Stimulated activated CD8-positive, alpha-beta memory T cell treated with anti-CD3 and anti-CD28 coated beads, Interleukin-2, amount 100 ng/mL, for 48 hours (primary cell): ENCODE measurements around the gene ADH1C.
"Not testable (repeated sequence)": the region's sequence is repeated elsewhere in the genome, so short reads cannot be mapped to it uniquely, and the experiment has no call there.

ENCODE experiments used
- DNase-seq, 2 donors: peaks; one replicate each; pipeline ENCODE4 v3.0.0-alpha.2; 2020; ENCODE audit warnings: low read depth in 2 of 2

The ADH1C gene

DNA sequence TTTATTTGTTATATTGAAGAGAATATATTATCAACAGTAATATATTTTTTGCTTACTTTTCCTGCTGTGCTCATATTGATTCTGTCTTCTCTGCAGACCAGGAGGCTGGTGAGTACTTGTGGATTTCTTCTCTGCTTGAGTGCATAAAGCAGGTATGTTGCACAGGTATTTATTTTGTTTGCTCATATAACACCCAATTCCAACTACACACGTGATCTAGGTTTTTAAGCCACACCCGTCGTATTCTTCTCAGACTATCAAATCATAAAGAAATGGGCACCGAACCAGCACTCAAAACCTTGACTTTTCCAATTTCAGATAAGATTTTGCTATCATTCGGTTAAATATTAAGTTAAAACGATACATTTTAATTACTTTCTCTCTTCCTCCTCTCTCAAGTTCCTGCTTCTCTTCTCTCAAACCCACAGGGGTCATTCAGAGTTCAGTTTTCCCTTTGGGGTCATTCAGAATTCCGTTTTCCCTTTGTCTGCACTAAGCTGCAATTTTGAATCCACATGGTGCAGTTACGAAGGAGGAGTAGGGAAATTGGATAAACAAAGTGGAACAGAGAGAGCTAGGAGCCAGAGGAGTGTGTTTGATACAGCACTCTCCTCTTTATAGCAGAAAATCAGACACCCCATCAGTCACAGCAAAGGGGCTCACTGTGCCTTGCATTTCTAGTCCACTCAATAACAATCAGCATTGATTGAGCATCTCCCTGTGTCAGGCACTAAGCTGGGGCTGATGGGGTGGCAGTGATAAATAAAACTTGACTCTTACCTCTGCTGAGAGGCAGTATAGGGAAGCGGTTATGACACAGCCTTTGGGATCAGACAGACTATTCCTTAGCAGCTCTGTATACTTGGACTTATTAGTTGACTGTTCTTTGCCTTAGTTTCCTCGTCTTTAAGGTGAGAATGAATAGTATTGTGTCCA, at the start of gene ADH1C:
TSS of gene ADH1C (minus strand) at position 145 of the 936 bp plus-strand sequence. CDS start at position 74, 71 bp downstream.
- DNase-seq = no peak

DNA sequence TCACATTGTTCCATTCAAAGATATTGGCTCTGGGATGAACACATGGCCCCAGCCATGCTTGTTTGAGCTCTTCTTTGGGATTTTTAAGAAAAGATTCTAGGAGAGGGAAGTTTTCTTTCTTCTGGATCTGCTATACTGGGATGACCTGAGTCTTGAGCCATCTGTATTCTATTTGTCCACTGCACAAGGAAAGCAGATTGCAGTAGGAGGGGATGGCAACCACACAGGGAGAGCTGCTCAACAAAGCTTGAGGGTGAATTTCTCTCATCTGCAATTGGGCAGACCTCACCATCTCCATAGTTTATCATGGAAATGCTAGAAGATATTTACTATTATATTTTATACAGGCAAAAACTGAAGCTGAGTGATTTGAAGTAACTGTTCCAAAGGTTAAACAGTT, 48.3 kb upstream of the ADH1C start:
- DNase-seq = no peak

DNA sequence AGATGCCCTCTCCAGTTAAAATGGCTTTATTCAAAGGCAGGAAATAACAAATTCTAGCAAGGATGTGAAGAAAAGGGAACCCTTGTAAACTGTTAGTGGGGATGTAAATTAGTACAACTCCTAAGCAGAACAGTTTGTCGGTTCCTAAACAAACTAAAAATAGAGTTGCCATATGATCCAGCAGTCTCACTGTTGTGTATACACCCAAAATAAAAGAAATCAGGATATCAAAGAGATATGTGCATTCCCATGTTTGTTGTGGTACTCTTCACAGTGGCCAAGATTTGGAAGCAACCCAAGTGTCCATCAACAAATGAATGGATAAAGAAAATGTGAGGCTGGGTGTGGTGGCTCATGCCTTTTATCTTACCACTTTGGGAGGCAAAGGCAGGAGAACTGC, 46.5 kb upstream of the ADH1C start:
- DNase-seq = no peak

DNA sequence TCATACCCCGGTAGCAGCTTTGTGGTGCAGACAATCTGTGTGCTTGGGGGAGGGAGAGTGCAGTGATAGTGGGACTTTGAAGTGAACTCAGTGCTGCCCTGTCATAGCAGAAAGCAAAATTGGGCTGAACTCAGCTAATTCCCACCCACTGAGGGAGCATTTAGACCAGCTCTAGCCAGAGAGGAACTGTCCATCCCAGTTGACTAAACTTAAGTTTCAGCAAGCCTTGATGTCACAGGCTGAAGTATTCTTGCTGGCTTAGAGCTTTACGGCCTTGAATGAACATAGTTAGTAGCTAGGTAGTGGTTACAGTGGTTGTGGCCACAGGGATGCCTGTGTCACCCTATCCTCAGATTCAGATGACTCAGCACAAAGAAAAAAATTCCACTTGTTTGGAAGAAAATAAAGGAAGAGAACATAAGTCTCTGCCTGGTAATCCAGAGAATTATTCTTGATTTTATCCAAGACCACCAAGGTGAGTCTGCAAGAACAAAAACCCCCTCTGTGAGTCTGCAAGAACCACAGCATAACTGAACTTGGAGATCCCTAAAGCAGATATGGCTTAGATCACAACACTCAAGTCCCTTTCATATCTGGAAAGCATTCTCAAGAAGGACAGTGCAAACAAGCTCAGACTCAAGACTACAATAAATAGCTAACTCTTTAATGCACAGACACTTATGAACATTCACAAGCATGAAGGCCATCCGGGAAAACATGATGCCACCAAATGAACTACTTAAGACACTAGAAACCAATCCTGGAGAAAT, 43.2 kb upstream of the ADH1C start:
- no peak for DNase-seq

DNA sequence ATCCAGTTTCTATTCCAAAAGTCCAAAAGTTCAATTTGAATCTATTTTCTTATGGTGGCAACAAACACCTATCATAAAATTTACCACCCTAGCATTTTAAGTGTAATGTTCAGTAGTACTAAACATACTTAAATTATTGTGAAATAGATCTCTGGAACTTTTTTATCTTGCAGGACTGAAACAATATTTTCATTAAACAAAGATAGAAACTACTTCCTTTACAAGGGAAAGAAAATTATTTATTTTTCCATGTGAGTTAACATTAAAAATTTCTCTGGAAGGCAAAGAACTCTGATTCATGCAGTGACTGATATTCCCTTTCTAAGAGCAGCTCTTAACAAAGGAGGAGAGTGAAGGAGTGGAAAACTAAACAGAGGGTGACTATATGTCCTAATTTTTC, 42.4 kb upstream of the ADH1C start:
- DNase-seq = no peak

DNA sequence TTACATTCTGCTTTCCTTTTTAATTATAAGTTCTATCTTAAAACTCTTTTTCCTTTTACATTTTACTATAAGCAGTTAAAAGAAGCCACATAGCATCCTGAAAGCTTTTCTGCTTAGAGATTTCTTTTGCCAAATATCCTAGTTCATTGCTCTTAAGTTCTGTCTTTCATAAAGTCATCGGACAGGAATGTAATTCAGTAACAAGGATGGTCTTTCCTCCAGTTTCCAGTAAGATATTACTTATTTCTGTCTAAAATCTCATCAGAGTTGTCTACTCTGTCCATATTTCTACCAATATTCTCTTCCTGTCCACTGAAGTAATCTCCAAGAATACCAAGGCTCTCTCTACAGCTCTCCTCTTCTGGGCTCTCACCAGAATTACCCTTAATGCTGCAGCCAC, 37.5 kb upstream of the ADH1C start:
- no peak for DNase-seq

DNA sequence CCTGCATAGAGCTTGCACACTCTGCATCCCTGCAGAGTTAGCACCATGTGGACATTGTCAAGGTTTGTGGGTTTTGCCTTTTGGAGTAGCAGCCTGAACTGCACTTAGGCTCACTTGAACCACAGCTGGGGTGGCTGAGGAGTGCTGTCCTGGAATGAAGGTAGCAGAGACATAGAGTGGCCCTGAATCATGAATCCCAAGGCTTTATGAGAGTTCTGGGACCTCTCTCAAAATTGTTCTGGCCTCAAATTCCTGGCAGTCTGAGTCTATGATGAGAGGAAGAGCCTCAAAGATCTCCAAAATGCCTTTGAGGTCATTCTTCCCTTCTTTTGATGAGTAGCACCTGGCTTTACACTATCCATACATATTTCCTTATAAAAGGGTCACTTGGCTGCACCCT, 37.1 kb upstream of the ADH1C start:
- DNase-seq = no peak

DNA sequence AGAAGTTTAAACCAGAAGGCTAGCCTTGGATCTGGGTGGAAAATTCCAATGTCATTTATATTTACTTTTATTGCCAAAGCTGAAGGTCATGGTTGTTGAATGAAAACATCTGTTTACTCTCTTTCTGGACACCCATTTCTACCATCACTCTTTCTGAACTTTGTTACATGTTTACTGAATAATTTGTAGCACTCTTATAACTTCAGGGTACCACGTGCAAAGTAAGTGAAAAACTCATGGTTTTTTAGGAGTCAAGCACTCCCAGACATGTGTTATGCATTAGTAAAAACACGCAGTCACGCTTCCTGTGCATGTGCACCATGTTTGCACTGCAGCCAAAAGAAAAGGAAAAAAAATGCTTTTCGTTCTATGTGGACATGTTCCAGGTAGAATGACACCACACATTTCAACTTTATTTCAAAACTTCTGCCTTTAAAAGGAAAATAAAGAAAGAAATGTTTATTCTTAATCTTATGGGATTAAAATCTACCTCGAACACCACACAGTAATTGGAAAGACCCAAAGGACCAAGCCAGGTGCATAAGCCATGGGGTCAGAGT, 31.4 kb upstream of the ADH1C start:
- no peak for DNase-seq

DNA sequence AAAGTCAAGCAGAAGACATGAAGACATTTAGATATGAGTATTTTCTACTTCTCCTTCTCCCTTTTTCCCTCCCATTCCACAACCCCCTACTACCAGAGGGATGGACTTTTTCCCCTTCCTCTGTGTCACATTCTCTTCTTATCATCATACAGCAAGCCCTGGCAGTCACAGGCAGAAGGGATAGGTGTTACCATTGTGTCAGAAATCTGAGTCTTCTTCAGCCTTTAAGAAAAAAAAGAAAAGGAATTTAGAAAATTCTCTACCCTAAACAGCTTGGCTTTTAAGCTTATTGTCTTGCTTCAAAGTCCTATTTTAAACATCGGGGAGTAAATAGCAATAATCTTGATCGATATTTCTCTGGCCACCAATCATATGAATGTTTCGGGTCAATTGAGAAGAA, 30.9 kb upstream of the ADH1C start:
- no peak for DNase-seq

DNA sequence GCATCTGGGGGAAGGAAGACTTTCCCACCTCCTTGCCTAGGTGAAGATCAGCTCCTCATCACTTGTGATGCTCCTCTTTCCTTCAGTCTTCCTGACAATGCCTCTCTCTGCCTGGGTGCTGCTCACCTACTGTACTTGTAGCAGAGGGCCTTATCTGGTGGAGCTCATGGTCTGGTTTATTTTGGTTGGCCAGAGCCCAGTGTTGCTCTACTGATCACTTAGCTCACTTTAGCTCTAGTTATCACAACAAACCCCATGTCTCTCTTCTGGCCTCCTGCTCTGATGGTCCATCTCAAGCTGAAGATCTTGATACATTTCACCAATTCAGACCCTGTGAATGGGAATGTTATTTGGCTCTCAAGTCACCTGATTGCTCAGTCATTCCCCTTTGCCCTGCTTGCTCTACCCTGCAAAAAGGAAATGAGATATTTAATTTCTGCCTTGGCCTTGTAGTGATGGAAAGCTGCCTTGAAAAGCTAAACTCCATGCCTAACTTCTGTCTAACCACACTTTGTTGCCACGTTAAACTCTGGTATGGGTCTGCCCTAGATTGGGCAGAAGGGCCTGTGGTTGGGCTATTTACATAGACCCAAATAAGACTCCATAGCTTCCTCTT, 30.3 kb upstream of the ADH1C start:
- no peak for DNase-seq

DNA sequence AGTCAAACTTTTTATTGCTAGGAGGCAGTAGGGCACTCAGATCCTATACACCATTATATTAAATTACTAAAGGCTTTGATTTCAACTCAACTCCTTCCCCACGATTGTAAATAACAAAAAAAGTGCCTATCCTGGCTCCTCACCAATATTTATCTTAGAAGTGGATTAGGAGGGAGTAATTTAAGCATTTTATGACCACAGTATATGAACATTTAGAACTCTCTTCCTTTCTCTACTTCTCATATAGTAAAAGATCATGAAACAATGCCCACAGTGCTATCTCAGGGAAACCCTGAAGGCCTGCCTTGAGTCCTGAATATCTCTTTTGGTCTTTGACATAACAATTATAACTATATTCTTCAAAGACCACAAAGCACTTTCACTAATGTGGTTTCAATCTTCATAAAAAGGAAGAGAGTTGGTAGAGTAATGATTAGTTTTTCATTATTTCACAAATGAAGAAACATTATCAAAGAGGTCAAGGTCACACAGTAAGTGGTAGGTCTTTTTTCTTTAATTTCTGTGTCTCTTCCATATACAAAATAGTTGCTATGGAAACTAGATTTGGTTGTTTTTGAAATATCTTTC, 29.1 kb upstream of the ADH1C start:
- DNase-seq = no peak

DNA sequence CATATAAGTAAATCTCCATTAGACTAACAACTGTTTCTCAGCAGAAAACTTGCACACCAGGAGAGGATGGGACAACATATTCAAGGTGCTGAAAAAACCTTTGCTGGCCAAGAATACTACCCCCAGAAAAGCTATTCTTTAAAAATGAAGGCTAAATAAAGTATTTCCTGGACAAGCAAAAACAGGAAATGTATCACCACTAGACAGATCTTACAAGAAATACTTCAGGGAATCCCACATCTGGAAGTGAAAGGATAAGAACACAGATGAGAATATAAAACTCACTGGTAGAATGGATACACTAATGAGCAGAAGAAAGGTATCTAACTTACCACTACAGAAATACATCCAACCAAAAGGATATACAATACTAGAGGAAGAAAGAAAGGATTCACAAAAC, 27.0 kb upstream of the ADH1C start:
- DNase-seq = no peak

DNA sequence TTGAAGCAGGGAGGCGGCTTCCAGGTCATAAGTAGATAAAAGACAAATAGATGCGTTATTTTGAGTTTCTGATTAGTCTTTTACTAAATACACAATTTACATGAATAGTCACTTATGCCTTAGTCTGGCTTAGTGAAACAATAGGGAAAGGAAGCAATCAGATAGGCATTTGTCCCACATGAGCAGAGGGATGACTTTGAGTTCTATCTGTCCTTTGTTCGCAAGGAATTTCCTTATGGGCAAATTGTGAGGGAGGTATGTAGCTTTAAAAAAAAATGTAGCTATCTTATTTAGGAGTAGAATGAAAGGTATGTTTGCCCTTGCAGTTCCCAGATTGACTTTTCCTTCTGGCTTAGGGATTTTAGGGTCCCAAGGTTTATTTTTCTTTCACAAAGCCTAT, 26.3 kb upstream of the ADH1C start:
- no peak for DNase-seq

DNA sequence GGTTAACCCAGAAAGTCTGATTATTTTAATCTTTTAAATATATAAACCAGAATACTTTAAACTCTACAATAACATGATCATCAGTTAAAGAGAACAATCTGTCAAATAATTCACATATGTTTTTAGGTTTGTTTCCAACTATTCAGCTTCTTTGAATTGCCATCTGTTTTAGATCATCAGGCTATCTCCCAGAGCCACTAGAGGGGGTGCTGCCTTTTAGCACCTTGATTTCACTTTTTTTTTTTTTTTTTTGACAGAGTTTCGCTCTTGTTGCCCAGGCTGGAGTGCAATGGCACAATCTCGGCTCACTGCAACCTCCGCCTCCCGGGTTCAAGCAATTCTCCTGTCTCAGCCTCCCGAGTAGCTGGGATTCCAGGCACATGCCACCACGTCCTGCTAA, 24.8 kb upstream of the ADH1C start:
- DNase-seq = not testable (repeated sequence)

DNA sequence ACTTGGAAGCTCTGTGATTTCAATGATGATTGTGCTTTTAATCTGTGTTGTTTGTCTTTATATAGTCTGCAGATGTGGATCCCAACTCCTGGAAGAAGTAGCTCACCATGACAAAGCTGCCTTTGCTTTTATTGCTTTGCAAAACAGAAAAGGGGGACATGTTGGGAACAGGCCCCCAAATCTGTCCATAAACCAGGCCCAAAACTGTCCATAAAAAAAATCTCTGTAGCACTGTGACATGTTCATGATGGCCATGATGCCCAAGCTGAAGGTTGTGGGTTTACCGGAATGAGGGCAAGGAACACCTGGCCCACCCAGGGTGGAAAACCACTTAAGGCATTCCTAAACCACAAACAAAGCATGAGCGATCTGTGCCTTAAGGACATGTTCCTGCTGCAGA, 19.9 kb upstream of the ADH1C start:
- not testable (repeated sequence) for DNase-seq

DNA sequence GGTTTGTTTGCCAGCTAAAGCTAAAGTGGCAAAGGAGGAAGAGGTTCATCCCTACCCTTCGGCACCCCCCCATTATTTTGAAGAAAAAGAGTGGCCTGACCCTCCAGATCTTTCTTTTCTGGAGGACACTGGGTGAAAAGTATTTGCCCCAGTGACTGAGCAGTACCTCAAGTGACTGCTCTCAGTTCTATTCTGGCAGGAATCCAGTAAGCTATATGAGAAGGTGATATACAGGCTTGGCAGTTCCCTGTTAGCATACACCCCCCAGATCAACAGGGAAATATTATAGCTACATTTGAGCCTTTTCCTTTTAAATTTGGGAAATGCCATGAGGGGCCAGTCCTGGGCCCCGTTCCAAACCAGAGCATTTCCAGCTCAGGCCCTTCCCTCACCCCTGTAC, 15.3 kb upstream of the ADH1C start:
- not testable (repeated sequence) for DNase-seq

DNA sequence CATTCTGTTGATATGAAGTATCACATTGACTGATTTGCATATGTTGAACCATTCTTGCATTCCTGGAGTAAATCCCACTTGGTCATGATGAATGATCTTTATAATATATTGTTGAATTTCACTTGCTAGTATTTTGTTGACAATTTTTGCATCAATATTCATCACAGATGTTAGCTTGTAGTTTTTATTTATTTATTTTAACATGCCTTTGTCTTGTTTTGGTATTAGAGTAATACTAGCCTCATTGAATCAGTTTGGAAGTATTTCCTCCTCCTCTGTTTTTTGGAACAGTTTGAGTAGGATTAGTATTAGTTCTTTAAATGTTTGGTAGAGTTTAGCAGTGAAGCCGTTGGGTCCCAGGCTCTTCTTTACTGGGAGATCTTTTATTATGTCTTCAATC, 13.9 kb upstream of the ADH1C start:
- no peak for DNase-seq

DNA sequence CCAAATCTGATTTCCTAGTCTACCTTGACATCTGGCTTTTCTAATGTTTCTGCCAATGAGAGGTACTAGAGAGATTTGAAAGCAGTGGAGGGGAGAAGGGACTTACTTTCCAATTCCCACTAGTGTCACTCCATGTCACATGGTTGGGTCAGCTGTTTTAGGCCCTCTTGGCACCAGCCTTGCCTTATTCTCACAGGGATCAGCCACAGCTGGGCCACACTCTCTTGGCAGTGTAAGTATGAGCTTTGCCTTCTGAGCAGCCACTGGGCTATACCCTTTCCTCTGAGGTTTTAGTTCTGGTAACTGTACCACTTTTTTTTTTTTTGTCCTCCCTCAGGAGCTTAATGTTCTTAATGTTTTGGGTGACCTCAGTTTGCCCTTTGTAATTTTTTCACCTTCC, 10.2 kb upstream of the ADH1C start:
- DNase-seq = no peak

DNA sequence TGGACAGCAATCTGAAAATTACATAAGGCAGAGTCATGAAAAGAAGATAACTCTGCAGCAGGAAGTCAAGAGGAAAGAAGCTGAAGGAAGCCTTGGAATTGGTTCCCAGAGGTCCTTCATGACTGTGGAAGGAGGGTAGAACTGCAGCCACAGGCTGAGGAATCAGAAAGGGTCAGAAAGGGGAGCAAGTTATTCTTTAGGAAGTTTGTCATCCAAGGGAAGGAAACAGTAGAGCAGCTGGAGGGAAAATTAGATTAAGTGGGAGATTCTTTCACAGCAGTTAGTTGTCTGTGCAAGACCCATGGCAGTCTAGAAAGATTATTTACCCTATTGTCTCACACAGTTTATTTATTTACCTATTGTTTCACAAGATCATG, 9.3 kb upstream of the ADH1C start:
- DNase-seq = no peak

DNA sequence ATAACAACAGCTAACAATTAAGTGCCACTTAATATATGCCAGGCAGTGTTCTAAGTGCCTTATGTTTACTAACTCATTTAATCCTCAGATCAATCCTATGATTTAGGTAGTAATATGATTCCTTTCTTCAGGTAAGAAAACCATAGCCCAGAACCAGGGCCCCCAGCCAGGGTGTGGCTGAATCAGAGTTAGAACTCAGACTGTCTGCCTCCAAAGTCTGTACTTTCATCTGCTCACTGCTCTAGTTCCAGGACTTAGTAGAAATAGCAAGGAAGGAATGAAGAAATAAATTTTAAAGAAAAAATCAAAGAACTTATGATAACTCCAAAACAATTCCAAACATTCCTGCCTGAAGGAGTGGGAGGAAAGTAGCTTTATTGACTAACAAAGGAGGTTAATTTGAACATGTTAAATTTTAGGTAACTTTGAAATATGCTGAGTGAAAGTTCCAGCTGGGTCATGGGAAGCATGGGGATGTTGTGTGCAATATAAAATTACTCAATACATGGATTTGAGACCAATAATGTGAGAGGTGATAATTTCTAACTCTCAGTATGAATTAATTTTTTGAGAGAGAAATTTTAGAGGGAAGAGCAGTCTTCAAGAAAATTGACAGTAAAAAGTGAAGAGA, 8.8 kb upstream of the ADH1C start:
- DNase-seq = no peak

DNA sequence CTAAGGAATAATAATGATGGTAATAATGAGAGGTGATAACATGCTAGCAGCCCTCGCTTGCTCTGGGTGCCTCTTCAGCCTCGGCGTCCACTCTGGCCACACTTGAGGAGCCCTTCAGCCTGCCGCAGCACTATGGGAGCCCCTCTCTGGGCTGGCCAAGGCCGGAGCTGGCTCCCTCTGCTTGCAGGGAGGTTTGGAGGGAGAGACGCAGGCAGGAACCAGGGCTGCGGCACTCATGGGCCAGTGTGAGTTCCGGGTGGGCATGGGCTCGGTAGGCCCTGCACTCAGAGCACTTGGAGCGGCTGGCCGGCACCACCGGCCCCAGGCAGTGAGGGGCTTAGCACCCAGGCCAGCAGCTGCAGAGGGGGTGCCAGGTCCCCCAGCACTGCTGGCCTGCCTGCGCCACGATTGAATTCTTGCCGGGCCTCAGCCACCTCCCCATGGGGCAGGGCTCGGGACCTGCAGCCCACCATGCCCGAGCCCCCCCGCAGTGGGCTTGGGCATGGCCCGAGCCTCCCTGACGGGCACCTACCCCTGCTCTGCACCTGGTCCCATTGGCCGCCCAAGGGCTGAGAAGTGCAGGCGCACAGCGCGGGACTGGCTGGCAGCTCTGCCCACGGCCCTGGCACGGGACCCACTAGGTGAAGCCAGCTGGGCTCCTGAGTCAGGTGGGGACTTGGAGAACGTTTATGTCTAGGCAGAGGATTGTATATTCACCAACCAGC, 7.1 kb upstream of the ADH1C start:
- no peak for DNase-seq
